Astrocyte of the cerebellum (primary cell): Measurements from ENCODE around the gene RBM18.
A peak's percentile ranks its signal among the peaks of the same experiment; 100 is the strongest.

Experiments used
- DNase-seq: peaks from one replicate; pipeline ENCODE4 v3.0.0-alpha.2; 2011; ENCODE audit warnings: low read depth
- H3K4me3 ChIP-seq: 2 replicates; pipeline ENCODE4 v1.5.1; 2011; ENCODE audit warnings: mild to moderate bottlenecking, low read depth, low read length, moderate library complexity
- CTCF ChIP-seq: IDR thresholded peaks from 2 replicates; pipeline ENCODE4 v1.5.1; 2012; ENCODE audit warnings: low read length, low read depth, moderate library complexity, mild to moderate bottlenecking; ENCODE audit errors: missing control alignments
- in situ Hi-C: cut with HindIII; loops from 2 replicates; pipeline ENCODE4 v1.10.0; 2017; ENCODE audit warnings: low sequenced_read_pairs

The RBM18 gene

GRCh38 chr9:122216138-122216797 is 48.4 kb downstream of the RBM18 start:
- no peak for TF ChIP-seq CTCF
- in situ Hi-C loops, result no loop called here
- DNase-seq, result no peak
- no peak overlapping the region for H3K4me3 ChIP-seq

DNA sequence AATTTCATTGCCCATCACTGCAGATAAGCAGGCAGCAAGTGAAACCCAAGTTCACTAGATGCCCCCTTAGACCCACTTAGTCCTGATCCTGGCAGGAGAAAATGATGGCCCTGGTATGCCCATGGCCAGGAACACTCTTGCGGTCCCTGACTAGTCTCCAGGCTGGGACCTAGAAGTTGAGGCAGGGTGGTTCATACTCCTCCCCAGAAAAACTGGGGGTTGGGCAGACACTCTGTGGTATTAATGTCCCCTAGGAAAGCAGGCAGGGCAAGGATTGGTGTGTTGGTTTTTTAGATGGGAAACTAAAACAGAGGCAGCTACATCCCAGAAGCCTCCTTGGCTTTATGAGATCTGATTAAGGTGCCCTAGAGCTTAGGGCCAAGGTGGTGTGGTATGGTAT is 49.0 kb downstream of the RBM18 start:
- no peak overlapping the region for H3K4me3 ChIP-seq
- in situ Hi-C loops, result no loop called here
- no peak for TF ChIP-seq CTCF
- DNase-seq, result no peak

GRCh38 chr9:122214507-122214906 is 50.1 kb downstream of the RBM18 start:
- in situ Hi-C loops, result no loop called here
- TF ChIP-seq CTCF, result no peak
- no peak overlapping the region for H3K4me3 ChIP-seq
- no peak for DNase-seq

GRCh38 chr9:122213589-122214413 is 50.8 kb downstream of the RBM18 start:
- H3K4me3 ChIP-seq, result peak overlapping the region; percentile 21
- DNase-seq, result no peak
- in situ Hi-C loops, result no loop called here
- TF ChIP-seq CTCF, result no peak

DNA sequence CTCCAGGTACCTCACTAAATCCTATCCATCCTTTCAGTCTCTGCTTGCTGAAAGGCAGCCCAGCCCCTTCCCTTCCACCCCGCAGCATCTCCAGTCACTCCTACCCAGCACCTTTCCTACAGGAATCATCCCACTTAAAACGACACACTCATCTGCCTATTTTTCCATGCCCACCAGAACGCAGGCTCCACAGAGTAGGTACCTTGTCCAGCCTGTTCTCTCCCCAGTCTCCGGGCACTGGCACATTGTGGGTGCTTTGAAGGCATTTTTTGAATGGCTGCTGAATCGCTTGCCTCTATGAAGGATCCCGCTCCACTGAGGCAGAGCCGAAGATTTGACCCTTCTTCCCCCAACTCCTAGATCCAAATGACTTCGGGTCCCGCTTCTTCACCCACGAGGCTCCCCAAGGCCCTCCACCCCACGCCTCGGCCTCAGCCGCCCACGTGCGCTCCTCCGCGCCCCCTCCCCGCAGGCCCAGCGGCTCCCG is 51.5 kb downstream of the RBM18 start:
- no peak for TF ChIP-seq CTCF
- no peak overlapping the region for H3K4me3 ChIP-seq
- DNase-seq, result no peak
- in situ Hi-C loops, result no loop called here

- DNase-seq, result no peak
- no peak for TF ChIP-seq CTCF
- no peak overlapping the region for H3K4me3 ChIP-seq
- in situ Hi-C loops, result no loop called here
These were observed 52.1 kb downstream of the RBM18 start for GRCh38 chr9:122212473-122213004.
